22Rv1 (cell line): ENCODE results near the gene C2CD4D.

Experiments used
- H3K27ac ChIP-seq: fragments of 450-650 bp; 2 replicates; pipeline ENCODE4 v1.5.1; 2017
- CTCF ChIP-seq: fragments of 450-650 bp; IDR thresholded peaks from 2 replicates; pipeline ENCODE4 v1.5.1; 2017; ENCODE audit warnings: mild to moderate bottlenecking
- ZFX ChIP-seq: fragments of 450-650 bp; IDR thresholded peaks from 2 replicates; pipeline ENCODE4 v1.6.1; 2017; ENCODE audit warnings: antibody characterized with exemption, borderline replicate concordance

The C2CD4D gene

GRCh38 chr1:151838222-151839081 lies 1.2 kb downstream of the C2CD4D start:
- no peak for TF ChIP-seq CTCF
- no peak for TF ChIP-seq ZFX
- H3K27ac ChIP-seq, result peak overlapping the region; percentile 98

- no peak for TF ChIP-seq ZFX
- TF ChIP-seq CTCF, result no peak
- peak overlapping the region; percentile 98 for H3K27ac ChIP-seq
Measured at GRCh38 chr1:151837884-151838221, 1.8 kb downstream of the C2CD4D start.

- no peak for TF ChIP-seq ZFX
- TF ChIP-seq CTCF, result no peak
- peak overlapping the region; percentile 98 for H3K27ac ChIP-seq
Measured at GRCh38 chr1:151837197-151837596, 2.4 kb downstream of the C2CD4D start.

- TF ChIP-seq ZFX, result no peak
- no peak for TF ChIP-seq CTCF
- peak overlapping the region; percentile 98 for H3K27ac ChIP-seq
Measured at GRCh38 chr1:151835596-151835995, 4.0 kb downstream of the C2CD4D start.

- TF ChIP-seq ZFX, result no peak
- TF ChIP-seq CTCF, result no peak
- 0 out of 2 replicates have a peak overlapping the region, but pooled peaks have one; percentile 74 for H3K27ac ChIP-seq
Measured at GRCh38 chr1:151834239-151834638, 5.4 kb downstream of the C2CD4D start.

GRCh38 chr1:151833172-151833900 lies 6.3 kb downstream of the C2CD4D start:
- no peak for TF ChIP-seq ZFX
- no peak for TF ChIP-seq CTCF
- H3K27ac ChIP-seq, result peak overlapping the region; percentile 74; the same call in 1 of the 2 replicates
